ENCODE results near the gene DKC1.

DNA sequence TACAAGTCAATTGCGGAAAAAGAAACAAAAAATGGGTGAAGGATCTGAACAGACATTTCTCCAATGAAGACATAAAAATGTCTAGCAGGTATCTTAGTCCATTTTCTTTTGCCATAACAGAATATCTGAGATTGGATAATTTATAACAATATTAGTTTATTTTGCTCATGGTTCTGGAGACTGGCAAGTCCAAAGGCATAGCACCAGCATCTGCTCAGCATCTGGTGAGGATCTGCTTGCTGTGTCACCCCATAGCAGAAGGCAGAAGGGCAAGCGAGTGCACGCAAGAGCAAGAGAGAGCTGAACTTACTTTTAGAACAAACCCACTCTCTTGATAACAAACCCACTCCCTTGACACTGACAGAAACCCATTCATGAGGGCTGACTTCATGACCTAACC, 41.5 kb upstream of the DKC1 start:
- TF ChIP-seq EZH2 (IDR thresholded peaks at IDR 0.05; ENCODE audit: low read length, unreplicated experiment): no peak
- TF ChIP-seq, protein P1, sequence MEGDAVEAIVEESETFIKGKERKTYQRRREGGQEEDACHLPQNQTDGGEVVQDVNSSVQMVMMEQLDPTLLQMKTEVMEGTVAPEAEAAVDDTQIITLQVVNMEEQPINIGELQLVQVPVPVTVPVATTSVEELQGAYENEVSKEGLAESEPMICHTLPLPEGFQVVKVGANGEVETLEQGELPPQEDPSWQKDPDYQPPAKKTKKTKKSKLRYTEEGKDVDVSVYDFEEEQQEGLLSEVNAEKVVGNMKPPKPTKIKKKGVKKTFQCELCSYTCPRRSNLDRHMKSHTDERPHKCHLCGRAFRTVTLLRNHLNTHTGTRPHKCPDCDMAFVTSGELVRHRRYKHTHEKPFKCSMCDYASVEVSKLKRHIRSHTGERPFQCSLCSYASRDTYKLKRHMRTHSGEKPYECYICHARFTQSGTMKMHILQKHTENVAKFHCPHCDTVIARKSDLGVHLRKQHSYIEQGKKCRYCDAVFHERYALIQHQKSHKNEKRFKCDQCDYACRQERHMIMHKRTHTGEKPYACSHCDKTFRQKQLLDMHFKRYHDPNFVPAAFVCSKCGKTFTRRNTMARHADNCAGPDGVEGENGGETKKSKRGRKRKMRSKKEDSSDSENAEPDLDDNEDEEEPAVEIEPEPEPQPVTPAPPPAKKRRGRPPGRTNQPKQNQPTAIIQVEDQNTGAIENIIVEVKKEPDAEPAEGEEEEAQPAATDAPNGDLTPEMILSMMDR (conservative IDR thresholded peaks at IDR 0.05; ENCODE audit: low read depth, low read length): no peak
